Measurements from ENCODE around the gene PAGE4.

Gene PAGE4, protein sequence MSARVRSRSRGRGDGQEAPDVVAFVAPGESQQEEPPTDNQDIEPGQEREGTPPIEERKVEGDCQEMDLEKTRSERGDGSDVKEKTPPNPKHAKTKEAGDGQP

DNA sequence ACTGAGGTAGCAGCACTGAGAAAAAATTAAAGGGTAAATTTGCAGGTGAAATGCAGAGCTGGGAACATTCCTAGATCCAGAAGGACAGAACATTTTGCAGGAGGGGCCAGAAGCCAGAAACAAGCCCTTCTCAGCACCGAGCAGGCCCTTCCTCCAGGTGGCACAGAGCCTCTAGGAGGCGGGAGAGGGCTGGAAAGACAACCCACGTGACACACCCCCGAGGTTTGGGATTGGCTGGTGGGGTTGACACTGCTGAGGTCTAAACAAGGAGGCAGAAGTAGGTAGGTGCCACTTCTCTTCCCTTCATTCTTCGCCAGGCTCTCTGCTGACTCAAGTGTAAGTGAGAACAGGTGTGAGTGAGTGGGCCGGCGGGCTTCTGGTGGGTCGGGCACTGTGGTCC lies at the start of gene PAGE4:
TSS of gene PAGE4 (plus strand) at position 288 of the 400 bp plus-strand sequence. CDS start 1,126 bp downstream, outside the sequence.
- no peak within 1 kb of the TSS for H3K27ac ChIP-seq
- no peak for DNase-seq (ENCODE audit: low read depth, low spot score)

DNA sequence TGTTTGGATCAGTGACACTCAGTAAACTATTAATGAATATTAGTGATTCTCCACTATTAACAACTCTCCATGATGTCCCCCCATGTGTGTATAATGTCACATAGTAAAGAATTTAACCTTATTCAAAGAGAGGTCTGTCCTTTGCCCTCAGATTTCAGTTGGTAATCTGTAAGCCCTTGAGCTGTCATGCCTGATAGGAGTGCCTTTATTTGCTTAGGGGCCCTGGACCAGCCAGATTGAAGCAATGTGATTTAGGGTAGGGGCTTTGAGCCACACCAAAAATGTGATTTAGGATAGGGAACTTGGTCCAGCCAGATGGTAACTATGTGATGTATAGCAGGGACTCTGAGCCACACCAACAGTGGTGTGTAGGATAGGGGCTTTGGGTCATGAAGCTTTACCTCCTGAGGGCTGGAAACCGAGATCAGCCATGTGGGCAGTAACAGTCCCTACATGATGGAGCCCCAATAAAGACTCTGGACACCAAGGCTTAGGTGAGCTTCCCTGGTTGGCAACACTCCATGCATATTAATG lies 44.3 kb upstream of the PAGE4 start:
- no peak overlapping the region for H3K27ac ChIP-seq
- no peak for DNase-seq (ENCODE audit: low read depth, low spot score)

DNA sequence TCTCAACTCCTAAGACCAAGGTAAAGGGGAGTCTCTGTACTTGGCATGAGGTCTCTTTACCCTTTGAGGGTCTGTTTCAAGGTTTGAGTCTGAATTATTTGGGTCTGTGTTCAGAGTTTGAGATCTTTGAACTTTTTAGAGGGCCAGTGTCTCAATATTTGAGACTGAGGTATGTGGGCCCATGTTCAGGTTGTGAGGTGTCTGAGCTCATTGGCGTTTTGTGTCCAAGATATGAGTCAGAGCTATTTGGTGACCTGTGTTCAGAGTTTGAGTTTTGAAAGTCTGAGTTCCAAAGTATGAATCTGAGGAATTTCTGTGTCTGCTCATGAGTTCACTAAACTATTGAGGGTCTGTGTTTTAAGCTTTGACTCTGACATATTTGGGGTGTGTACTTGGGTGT lies 36.7 kb upstream of the PAGE4 start:
- DNase-seq (ENCODE audit: low read depth, low spot score), result no peak
- no peak overlapping the region for H3K27ac ChIP-seq

DNA sequence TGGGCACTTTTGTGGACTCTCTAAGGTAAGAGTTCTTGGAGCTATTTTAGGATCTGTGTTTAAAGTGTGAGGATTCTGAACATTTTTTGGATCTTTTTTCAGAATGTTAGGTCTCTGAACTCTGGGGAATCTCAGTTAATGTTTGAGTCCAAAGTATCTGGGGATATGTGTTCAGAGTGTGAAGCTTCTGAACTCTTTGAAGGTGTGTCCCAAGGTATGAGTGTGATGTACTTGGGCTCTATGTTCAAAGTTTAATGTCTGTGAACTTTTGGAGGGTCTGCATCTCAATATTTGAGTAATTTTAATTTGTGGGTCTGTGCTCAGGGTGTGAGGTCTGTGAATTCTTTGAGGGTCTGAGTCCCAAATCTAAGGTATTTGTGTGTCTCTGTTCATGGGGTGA lies 35.4 kb upstream of the PAGE4 start:
- DNase-seq (ENCODE audit: low read depth, low spot score), result no peak
- H3K27ac ChIP-seq, result no peak overlapping the region

DNA sequence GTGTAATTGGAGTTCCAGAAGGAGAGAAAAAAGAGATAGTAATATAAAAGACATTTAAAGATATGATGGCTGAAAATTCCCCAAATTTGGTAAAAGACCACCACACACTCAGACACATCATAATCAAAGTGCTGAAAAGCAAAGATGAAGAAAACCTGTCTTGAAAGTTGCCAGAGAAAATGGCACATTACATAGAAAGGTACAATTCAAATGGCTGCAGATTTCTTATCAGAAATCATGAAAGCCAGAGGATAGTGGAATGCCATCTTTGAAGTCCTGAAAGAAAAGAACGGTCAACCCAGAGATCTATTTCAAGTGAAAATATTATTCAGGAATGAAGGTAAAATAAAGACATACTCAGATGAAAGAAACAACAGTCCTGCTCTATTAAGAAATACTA lies 29.3 kb upstream of the PAGE4 start:
- H3K27ac ChIP-seq, result no peak overlapping the region
- DNase-seq (ENCODE audit: low read depth, low spot score), result no peak

DNA sequence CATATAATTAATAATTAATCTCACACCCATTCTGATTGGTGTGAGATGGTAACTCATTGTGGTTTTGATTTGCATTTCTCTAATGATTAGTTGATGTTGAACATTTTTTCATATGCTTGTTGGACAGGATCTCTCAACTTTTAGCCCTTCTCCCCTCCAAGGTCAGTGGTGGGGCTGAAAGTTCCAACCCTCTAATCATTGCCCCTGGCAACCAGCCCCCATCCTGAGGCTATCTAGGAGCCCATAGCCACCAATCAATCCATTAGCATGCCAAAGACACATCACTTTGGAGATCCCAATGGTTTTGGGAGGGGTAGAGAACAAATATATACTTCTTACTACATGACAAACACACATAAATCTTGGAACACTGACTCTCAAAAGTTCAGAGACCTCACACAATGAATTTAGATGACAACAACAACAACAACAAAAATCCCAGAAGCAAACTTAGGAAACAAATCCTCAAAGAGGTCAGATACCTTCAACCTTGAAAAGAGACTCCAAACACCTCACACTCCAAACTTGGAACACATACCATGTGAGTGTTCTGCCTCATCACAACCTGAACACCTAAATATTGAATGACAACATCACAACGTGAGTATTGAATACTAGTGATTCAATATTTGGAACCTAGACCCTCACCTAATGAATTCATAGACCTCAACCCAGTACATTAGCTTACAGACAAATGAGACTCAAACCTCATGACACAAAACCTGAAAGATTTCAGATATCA lies 19.0 kb upstream of the PAGE4 start:
- no peak overlapping the region for H3K27ac ChIP-seq
- DNase-seq (ENCODE audit: low read depth, low spot score), result no peak

DNA sequence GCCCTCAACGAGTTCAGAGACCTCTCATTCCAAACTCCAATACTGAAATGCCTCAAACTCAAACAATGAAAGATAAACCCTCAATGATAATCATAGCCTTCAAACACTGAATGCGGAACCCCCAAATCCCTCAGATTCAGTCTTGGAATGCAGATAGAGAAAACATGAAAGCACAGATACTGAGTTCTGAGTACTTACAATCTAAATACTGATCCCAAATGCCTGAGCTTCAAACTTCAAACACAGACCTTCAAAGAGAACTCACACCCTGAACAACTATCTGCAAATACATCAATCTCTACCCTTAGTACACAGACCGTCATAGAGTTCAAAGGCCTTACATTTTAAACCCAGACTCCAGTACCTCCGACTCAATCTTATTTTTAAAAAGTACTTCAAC lies 16.9 kb upstream of the PAGE4 start:
- DNase-seq (ENCODE audit: low read depth, low spot score), result no peak
- no peak overlapping the region for H3K27ac ChIP-seq

DNA sequence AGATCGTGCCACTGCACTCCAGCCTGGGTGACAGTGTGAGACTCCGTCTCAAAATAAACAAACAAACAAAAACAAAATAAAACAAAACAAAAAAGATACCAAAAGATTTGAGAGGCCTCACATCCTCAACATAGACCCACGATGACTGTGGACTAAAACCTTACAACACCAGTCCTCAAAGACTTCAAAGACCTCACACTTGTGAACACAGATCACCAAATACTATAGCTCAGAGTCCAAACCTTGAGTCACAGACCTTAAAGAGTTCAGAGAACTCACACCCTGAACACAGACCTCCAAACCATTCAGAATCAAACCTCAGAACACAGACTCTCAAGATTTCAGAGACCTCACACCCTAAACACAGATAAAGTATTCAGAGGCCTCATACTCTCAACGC lies 12.7 kb upstream of the PAGE4 start:
- DNase-seq (ENCODE audit: low read depth, low spot score), result no peak
- no peak overlapping the region for H3K27ac ChIP-seq

DNA sequence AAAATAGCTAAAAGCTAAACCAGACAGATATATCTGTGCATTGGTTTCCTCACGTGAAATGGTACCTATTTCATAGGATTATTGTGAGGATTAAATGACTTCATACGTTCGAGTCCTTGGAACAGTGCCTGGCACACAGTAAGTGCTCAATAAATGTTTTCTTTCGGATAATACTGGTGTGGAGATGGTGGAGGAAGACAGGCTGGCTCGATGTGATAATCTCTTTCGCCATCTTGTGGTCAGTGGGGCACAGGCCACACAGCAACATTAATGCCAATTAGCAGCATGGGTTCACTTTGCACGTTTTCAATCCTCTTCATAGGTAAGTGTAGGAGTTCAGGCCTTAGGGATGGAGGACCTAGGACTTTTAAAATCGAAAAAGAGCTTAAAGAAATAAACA lies 9.3 kb downstream of the PAGE4 start:
- DNase-seq (ENCODE audit: low read depth, low spot score), result no peak
- no peak overlapping the region for H3K27ac ChIP-seq

DNA sequence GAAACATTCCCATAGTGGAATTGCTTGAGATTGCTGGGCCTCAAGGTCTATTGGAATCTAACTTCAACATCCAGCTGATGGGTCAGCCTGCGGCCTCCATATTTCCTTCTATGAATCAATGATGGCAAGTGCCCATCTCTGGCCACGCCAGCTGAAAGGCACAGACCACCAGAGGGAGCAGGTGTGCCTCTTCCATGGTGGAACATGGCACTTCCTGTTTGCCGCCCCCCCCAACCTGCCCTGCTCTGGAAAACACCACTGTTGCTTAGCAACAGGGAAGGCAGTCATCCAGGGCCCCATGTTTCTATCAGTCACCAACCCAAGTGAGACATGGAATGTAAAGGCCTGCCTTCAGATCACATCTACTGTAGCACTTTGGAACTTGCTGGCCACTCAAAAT lies 11.6 kb downstream of the PAGE4 start:
- DNase-seq (ENCODE audit: low read depth, low spot score), result peak; percentile 12

DNA sequence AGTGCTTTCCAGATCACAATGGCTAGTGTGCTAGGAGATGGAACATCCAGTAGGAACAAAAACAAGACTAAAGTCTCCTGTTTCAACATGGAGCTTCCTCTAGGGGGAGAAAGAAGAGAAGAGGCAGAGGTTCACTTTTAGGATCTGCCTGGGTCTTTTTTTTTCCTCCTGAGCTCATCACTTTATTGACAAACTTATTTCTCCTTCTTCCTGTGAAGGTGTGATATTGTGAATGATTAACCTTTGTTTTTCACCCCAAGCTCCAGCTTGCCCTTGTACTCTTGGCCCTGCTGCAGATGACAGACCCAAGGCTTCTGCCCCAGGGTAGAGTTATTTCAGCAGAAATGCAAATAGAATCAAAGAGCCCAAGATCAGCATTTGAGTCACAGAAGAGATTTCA lies 13.5 kb downstream of the PAGE4 start:
- no peak for DNase-seq (ENCODE audit: low read depth, low spot score)

More for the DNA sequence above, 11.6 kb downstream of the PAGE4 start:
- no peak overlapping the region for H3K27ac ChIP-seq

DNA sequence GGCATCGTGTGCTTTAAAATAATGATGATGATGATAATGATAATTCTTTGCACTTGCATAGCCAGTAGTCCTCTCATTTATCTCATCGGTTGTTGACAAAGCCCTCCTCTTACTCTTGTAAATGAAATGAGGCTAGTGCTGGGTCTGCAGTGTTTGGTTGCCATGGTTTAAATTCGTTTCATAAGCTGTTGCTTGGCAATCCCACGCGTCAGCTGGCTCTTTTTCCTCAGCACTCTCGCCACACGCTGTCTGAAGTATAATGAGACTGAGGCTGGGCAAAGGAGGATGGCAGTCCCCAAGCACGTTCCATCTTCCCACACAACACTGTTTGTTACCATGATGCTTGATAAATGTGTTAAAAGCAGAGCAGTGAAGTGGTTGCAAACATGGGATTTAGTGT lies 15.5 kb downstream of the PAGE4 start:
- DNase-seq (ENCODE audit: low read depth, low spot score), result no peak
- no peak overlapping the region for H3K27ac ChIP-seq

More for the DNA sequence above, 13.5 kb downstream of the PAGE4 start:
- H3K27ac ChIP-seq, result no peak overlapping the region

DNA sequence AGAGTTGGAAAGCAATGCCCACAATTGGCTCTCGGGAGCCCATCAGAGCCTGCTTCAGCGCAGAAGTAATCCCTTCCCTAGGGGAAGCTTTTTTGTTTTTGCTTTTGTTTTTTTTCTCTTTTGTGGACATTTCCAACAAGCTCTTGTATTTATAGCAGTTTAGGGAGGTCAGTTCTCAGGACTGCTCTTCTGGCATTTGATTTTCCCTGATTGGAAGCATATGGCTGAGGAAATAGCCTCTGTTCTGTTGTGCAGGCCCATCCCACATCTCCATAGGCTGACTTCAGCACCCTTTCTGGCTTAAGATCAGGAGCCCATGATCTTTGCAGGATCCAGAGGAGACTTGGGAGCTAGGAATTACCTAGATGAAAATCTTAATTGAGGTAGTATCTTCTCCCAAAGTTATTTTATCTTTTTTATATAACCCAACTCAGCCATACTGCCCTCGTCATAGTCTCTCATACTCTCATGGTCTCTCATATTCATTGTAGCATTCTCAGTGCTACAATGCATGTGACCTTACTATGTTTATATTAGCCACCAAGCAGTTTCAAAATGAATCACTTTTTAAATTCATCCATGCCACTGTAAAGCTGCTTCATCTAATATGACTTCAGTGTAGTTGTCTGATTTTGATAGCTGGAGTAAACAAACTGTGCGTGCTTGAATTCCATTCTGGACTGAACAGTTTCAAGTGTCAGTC lies 16.7 kb downstream of the PAGE4 start:
- no peak for DNase-seq (ENCODE audit: low read depth, low spot score)

DNA sequence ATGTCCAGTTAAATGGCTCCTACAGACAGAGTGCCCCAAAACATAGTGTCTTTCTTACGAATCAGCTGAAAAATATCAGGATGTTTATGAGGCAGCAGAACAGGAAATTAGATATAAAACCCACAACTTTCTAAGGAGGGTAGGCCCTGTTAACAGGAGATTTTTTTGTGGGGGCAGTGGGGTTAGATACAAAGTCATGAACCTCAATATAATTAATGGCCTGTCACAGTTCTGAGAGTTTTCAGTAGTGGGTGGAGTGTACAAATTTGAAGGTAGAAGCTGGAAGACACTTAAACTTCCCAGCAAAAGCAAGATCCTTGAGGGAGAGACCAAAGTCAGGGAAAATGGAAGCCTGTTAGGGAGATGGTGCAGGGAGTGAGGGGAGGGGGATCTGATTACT lies 17.4 kb downstream of the PAGE4 start:
- DNase-seq (ENCODE audit: low read depth, low spot score), result no peak
- H3K27ac ChIP-seq, result no peak overlapping the region

More for the DNA sequence above, 16.7 kb downstream of the PAGE4 start:
- H3K27ac ChIP-seq, result no peak overlapping the region

DNA sequence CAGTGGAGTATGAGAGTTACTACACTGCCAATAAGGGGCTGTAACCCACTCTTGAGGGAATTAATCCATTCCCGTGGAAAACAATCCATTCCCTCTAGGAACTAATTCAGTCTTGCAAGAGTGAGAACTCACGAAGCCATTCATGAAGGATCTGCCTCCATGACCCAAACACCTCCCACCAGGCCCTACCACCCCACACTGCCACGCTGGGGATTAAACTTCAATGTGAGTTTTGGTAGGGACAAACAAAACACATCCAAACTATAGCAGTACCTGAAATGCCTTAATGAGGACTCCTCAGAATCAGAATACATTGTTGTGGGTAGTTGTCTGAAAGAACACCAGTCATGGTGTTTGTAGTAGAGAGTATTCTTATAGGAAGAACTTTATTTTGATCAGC lies 19.2 kb downstream of the PAGE4 start:
- H3K27ac ChIP-seq, result no peak overlapping the region
- DNase-seq (ENCODE audit: low read depth, low spot score), result no peak

DNA sequence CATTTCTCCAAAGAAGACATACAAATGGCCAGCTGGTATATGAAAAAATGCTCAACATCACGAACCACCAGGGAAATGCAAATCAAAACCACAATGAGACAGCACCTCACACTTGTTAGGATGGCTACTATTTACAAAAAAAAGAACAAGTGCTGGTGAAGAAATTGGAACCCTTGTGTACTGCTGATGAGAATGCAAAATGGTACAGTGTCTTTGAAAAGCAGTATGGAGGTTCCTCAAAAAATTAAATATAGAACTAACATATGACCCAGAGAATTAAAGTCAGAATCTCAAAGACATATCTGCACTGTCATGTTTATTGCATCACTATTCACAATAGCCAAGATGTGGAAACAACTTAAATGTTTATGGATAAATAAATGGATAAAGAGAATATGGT lies 20.9 kb downstream of the PAGE4 start:
- no peak overlapping the region for H3K27ac ChIP-seq
- no peak for DNase-seq (ENCODE audit: low read depth, low spot score)

DNA sequence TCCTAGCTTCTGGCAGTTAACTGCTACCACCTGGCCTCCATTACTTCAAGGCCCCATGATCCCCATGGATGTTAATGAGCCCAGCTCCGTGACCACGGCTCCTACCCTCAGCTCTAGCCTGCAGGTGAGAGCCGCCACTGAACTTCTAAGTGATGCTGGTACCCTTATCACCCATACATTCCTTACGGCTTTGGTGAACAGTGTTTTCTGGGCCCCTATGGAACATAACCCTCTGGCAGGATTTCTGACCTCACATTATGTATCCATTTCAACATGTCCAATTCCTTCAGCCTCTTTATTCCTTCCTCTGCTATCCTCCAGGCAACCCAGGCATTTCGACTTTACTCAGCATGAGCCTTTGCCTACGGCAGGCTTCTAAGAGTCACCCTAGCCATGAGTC lies 24.6 kb downstream of the PAGE4 start:
- no peak overlapping the region for H3K27ac ChIP-seq
- no peak for DNase-seq (ENCODE audit: low read depth, low spot score)

DNA sequence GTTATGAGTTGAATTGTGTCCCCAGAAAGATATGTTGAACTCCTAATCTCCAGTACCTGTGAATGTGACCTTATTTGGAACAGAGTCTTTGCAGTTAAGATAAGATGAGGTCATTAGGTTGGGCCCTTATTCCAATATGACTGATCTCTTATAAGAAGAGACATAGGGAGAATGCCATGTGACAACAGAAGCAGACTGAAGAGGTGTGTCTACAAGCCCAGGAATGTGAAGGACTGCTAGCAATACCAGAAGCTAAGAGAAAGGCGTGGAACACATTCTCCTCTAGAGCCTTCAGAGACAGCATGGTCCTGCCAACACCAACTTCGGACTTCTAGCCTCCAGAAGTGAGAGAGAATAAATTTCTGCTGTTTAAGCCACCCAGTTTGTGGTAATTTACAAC lies 27.7 kb downstream of the PAGE4 start:
- DNase-seq (ENCODE audit: low read depth, low spot score), result no peak

DNA sequence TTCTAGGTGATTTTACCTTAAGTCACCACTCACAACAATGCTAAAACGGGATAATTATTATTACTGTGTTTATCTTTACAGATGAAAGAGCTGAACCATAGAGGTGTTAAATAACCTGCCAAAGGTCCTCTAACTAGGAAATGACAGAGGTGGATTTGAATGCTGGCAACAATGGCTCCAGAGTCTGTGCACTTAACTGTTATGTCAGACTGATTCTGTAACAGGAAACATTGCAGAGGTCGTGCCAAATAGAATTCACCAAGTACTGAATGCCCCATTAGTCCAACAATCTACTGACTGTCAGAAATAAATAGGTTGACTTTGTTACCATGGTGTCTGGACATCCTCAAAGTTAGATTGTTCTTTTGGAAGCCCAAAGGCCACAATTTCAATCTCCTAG lies 29.2 kb downstream of the PAGE4 start:
- DNase-seq (ENCODE audit: low read depth, low spot score), result no peak
- no peak overlapping the region for H3K27ac ChIP-seq

More for the DNA sequence above, 27.7 kb downstream of the PAGE4 start:
- no peak overlapping the region for H3K27ac ChIP-seq

DNA sequence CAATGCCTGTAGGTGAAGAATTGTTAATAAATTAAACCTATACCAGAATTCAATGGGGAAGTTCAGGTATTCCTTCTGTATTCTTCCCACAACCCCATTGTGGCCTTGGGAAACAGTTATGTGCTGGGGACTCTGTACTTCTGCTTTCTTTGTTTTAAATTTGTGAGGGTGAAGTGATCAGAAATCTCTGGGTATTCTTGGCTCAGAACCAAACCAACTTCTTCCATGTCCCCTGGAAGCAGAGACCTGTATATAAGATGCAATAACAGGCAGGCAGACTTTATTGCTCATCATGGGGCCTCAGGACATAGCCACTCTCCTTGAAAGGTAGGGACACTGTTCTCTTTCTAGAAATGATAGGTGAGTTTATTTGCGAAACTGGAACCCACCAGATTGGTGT lies 30.4 kb downstream of the PAGE4 start:
- no peak for DNase-seq (ENCODE audit: low read depth, low spot score)
- H3K27ac ChIP-seq, result no peak overlapping the region

DNA sequence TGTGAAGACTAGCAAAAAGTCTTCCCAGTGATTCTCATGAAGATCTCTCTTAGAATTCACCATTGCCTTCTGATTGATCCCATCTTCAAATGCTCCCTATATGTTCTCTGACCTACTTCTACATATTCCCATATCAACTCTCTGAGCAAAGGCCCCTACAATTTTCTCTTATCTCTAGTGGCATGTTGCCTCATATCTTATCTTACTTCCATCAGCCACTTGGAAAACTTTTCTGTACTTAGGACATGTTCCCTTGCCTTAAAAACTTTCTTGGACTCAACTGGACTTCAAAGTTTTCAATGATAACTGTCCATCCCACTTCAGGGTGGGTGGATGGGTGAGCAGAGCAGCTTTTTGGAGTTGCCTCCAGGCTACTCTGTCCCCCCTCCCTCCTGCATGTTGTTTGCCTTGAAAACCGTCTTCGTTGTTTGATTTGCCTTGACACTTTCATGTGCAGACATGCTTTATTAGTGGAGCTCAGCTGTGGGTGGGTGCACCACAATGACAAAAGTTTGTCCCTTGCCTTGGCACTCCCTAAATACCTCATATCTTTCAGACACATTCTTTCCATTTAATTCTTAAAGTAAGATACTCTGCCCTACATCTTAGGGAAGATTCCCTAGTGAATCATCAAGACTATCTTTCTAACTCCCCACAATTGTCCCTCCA lies 31.9 kb downstream of the PAGE4 start:
- H3K27ac ChIP-seq, result no peak overlapping the region
- no peak for DNase-seq (ENCODE audit: low read depth, low spot score)
